ENCODE results near the gene MEIS2. TPM values are rescaled to one million over a fixed set of nuclear protein-coding genes. Genes with fewer than 3 reads are reported as not detected.

MEIS2 gene
- total RNA-seq, 1 donor from 2014 or later, result 35.6 TPM

DNA sequence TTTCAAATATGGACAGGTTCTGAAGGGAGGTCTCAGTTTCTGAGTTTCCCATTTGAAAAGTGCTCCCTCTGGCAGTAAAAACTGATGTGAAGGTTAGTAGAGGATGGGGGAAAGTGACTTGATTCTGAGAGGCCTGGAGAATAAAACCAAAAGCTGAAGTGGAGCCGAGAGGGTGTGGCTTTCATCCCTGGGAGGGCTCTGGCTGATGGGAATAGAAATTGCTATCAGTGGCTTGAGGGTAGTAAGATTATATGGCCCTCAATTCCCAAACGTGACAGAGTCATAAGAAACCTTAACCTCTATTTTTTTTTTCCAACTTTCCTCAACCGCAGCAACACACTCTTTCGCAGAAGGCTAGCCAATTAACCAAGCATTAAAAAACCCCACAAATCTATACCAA, 185.9 kb downstream of the MEIS2 start:
- Histone ChIP-seq H2AFZ (ENCODE audit: low read depth, low read length) (no peak overlapping the region), H3K27ac (ENCODE audit: low read depth, low read length) (no peak overlapping the region), H3K36me3 (ENCODE audit: insufficient read depth, low read length) (no peaks in the 10 kb centered on the region), H3K4me1 (ENCODE audit: insufficient read depth, low read length) (peaks cover 10% of the 10 kb centered on the region), H3K4me2 (ENCODE audit: low read length) (no peak overlapping the region), H3K27me3 (ENCODE audit: insufficient read depth, low read length) (no peaks in the 10 kb centered on the region), H4K20me1 (ENCODE audit: insufficient read depth, low read length) (peaks cover 21% of the 10 kb centered on the region), H3K9ac (ENCODE audit: low read length) (no peak overlapping the region), H3K79me2 (ENCODE audit: insufficient read depth, low read length) (peaks cover 11% of the 10 kb centered on the region), H3K9me3 (ENCODE audit: insufficient read depth, low read depth, low read length) (no peaks in the 10 kb centered on the region), H3K4me3 (ENCODE audit: insufficient read depth, low read depth, low read length) (no peak overlapping the region)
- no peak for DNase-seq (ENCODE audit: low read depth)
- Mint-ChIP-seq H3K4me1 (ENCODE audit: low read depth, unreplicated experiment) (peaks cover 8% of the 10 kb centered on the region), H3K4me3 (ENCODE audit: unreplicated experiment) (no peak overlapping the region), H3K27ac (ENCODE audit: unreplicated experiment) (no peak overlapping the region), H3K36me3 (ENCODE audit: low read depth, unreplicated experiment) (peaks cover 1% of the 10 kb centered on the region), H3K27me3 (ENCODE audit: low read depth, unreplicated experiment) (no peaks in the 10 kb centered on the region), H3K9me3 (ENCODE audit: unreplicated experiment) (no peaks in the 10 kb centered on the region)
- TF ChIP-seq, protein P1, sequence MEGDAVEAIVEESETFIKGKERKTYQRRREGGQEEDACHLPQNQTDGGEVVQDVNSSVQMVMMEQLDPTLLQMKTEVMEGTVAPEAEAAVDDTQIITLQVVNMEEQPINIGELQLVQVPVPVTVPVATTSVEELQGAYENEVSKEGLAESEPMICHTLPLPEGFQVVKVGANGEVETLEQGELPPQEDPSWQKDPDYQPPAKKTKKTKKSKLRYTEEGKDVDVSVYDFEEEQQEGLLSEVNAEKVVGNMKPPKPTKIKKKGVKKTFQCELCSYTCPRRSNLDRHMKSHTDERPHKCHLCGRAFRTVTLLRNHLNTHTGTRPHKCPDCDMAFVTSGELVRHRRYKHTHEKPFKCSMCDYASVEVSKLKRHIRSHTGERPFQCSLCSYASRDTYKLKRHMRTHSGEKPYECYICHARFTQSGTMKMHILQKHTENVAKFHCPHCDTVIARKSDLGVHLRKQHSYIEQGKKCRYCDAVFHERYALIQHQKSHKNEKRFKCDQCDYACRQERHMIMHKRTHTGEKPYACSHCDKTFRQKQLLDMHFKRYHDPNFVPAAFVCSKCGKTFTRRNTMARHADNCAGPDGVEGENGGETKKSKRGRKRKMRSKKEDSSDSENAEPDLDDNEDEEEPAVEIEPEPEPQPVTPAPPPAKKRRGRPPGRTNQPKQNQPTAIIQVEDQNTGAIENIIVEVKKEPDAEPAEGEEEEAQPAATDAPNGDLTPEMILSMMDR (IDR thresholded peaks at IDR 0.05; ENCODE audit: insufficient read depth, low read depth, low read length), result no peak
- no peak for TF ChIP-seq EZH2 (IDR thresholded peaks at IDR 0.05; ENCODE audit: insufficient read depth, low read length)
- FAIRE-seq, result no peak

DNA sequence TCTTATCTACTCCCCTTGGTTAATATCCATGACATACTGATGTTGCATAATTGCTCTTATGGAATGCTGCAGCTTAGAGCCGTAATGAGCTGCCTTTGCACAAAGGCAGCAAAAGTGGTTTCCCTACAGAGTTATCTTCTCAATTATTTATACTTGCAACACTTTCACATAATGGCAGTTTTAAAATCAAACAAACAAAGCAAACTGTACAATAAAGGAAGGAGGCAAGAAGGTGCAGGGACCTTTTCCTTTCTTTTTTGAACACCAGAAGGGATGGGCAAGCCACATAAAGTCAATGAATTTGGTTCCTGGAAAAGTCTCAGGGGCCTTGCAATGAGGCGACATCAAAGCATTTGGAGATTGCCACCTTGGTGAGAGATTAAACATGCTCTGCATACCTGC, 188.0 kb downstream of the MEIS2 start:
- TF ChIP-seq, protein P1 (IDR thresholded peaks at IDR 0.05; ENCODE audit: insufficient read depth, low read depth, low read length), result no peak
- TF ChIP-seq EZH2 (IDR thresholded peaks at IDR 0.05; ENCODE audit: insufficient read depth, low read length), result no peak
- H3K27ac Mint-ChIP-seq (ENCODE audit: unreplicated experiment), result no peak overlapping the region
- Histone ChIP-seq H3K36me3 (ENCODE audit: insufficient read depth, low read length) (no peaks in the 10 kb centered on the region), H3K4me1 (ENCODE audit: insufficient read depth, low read length) (peaks cover 10% of the 10 kb centered on the region), H3K79me2 (ENCODE audit: insufficient read depth, low read length) (peaks cover 11% of the 10 kb centered on the region), H3K9me3 (ENCODE audit: insufficient read depth, low read depth, low read length) (no peaks in the 10 kb centered on the region), H2AFZ (ENCODE audit: low read depth, low read length) (no peak overlapping the region), H3K4me2 (ENCODE audit: low read length) (no peak overlapping the region), H3K27ac (ENCODE audit: low read depth, low read length) (no peak overlapping the region), H3K4me3 (ENCODE audit: insufficient read depth, low read depth, low read length) (no peak overlapping the region), H4K20me1 (ENCODE audit: insufficient read depth, low read length) (peaks cover 21% of the 10 kb centered on the region), H3K9ac (ENCODE audit: low read length) (no peak overlapping the region), H3K27me3 (ENCODE audit: insufficient read depth, low read length) (no peaks in the 10 kb centered on the region)
- H3K4me1 Mint-ChIP-seq (ENCODE audit: low read depth, unreplicated experiment), result peaks cover 10% of the 10 kb centered on the region
- H3K27me3 Mint-ChIP-seq (ENCODE audit: low read depth, unreplicated experiment), result no peaks in the 10 kb centered on the region
- no peak overlapping the region for H3K4me3 Mint-ChIP-seq (ENCODE audit: unreplicated experiment)
- DNase-seq (ENCODE audit: low read depth) (peak; percentile 51), FAIRE-seq (no peak)
- no peaks in the 10 kb centered on the region for H3K9me3 Mint-ChIP-seq (ENCODE audit: unreplicated experiment)
- H3K36me3 Mint-ChIP-seq (ENCODE audit: low read depth, unreplicated experiment), result peaks cover 1% of the 10 kb centered on the region

DNA sequence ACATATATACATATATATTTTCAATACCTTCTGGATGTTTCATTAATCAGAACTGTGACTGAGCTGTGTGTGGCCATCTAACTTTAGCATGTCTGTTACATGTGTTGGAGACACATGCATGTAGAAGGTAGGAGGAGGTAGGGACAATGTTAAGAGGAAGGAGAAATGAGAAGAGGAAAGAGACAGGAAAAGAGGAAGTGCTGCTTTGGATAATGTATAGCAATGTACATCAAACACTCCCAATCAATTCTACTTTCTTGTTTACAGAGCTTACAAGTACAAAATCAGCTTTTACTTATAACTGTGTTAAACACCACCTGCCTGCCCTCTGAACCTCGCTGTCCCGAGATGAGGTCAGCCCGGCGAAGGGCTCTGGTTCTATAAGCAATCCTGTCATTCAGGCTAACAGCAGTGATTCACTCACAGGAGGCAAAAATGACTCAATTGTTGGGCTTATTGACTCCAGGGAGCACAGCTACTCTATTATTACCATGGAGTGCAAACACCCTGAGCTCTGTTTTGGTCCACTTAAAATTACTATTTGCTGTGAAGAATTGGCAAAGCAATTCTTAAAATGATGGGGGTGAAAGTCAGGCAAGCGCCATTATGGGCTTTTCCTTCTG, 188.9 kb downstream of the MEIS2 start:
- H3K27me3 Mint-ChIP-seq (ENCODE audit: low read depth, unreplicated experiment), result no peaks in the 10 kb centered on the region
- no peak overlapping the region for H3K27ac Mint-ChIP-seq (ENCODE audit: unreplicated experiment)
- peak overlapping the region; percentile 38 for H3K4me2 ChIP-seq (ENCODE audit: low read length)
- FAIRE-seq, result no peak
- peaks cover 21% of the 10 kb centered on the region for H4K20me1 ChIP-seq (ENCODE audit: insufficient read depth, low read length)
- H3K9me3 Mint-ChIP-seq (ENCODE audit: unreplicated experiment), result no peaks in the 10 kb centered on the region
- no peaks in the 10 kb centered on the region for H3K9me3 ChIP-seq (ENCODE audit: insufficient read depth, low read depth, low read length)
- DNase-seq (ENCODE audit: low read depth), result peak; percentile 74
- H3K27me3 ChIP-seq (ENCODE audit: insufficient read depth, low read length), result no peaks in the 10 kb centered on the region
- H3K36me3 ChIP-seq (ENCODE audit: insufficient read depth, low read length), result no peaks in the 10 kb centered on the region
- no peak overlapping the region for H3K4me3 Mint-ChIP-seq (ENCODE audit: unreplicated experiment)
- peaks cover 1% of the 10 kb centered on the region for H3K36me3 Mint-ChIP-seq (ENCODE audit: low read depth, unreplicated experiment)
- peaks cover 11% of the 10 kb centered on the region for H3K79me2 ChIP-seq (ENCODE audit: insufficient read depth, low read length)
- no peak overlapping the region for H2AFZ ChIP-seq (ENCODE audit: low read depth, low read length)
- peak overlapping the region; percentile 30 for H3K27ac ChIP-seq (ENCODE audit: low read depth, low read length)
- TF ChIP-seq, protein P1 (IDR thresholded peaks at IDR 0.05; ENCODE audit: insufficient read depth, low read depth, low read length), result no peak
- TF ChIP-seq EZH2 (IDR thresholded peaks at IDR 0.05; ENCODE audit: insufficient read depth, low read length), result no peak
- peaks cover 10% of the 10 kb centered on the region for H3K4me1 ChIP-seq (ENCODE audit: insufficient read depth, low read length)
- no peak overlapping the region for H3K4me3 ChIP-seq (ENCODE audit: insufficient read depth, low read depth, low read length)
- H3K9ac ChIP-seq (ENCODE audit: low read length), result no peak overlapping the region
- peaks cover 10% of the 10 kb centered on the region for H3K4me1 Mint-ChIP-seq (ENCODE audit: low read depth, unreplicated experiment)

All from astrocyte (in vitro differentiated cells and primary cell).